Hepatocyte (in vitro differentiated cells): ENCODE results near the gene CRHR2.
"Not testable (repeated sequence)": the region's sequence is repeated elsewhere in the genome, so short reads cannot be mapped to it uniquely, and the experiment has no call there.

Experiments used
- CTCF ChIP-seq: fragments of 200-600 bp; sonication (generic); IDR thresholded peaks from 2 replicates; pipeline ENCODE4 v1.5.1; 2016; ENCODE audit warnings: antibody characterized with exemption, mild to moderate bottlenecking; ENCODE audit not compliant: poor library complexity
- EZH2 ChIP-seq: fragments of 200-600 bp; sonication (generic); IDR thresholded peaks from 2 replicates; pipeline ENCODE4 v1.6.1; 2016; ENCODE audit warnings: antibody characterized with exemption, mild to moderate bottlenecking, borderline replicate concordance

GRCh38 chr7:30642322-30642721, 39.9 kb downstream of the CRHR2 start:
- not testable (repeated sequence) for TF ChIP-seq EZH2, CTCF
